Ascending aorta (tissue), 2 donors: ENCODE measurements around the gene TTLL1. TPM values are rescaled to one million over a fixed set of nuclear protein-coding genes. Genes with fewer than 3 reads are reported as not detected.
A peak's percentile ranks its signal among the peaks of the same experiment; 100 is the strongest.
"Not testable (repeated sequence)": the region's sequence is repeated elsewhere in the genome, so short reads cannot be mapped to it uniquely, and the experiment has no call there.

Source experiments
- DNase-seq, 2 donors: peaks; one replicate each; pipeline ENCODE4 v3.0.0-alpha.2; 2019; ENCODE audit warnings: low spot score in 2 of 2
- H3K27ac ChIP-seq, 2 donors: fragments of 200-600 bp; sonication (generic); one replicate each; pipeline ENCODE4 v1.5.1; 2016 to 2017; ENCODE audit warnings: mild to moderate bottlenecking in 1 of 2
- H3K27me3 ChIP-seq: fragments of 200-600 bp; sonication (generic); one replicate; pipeline ENCODE4 v1.5.1; 2017
- H3K36me3 ChIP-seq, 2 donors: fragments of 200-600 bp; sonication (generic); one replicate each; pipeline ENCODE4 v1.5.1; 2016
- H3K4me1 ChIP-seq, 2 donors: fragments of 200-600 bp; sonication (generic); one replicate each; pipeline ENCODE4 v1.5.1; 2016 to 2017; ENCODE audit warnings: mild to moderate bottlenecking in 1 of 2
- H3K4me3 ChIP-seq, 2 donors: fragments of 200-600 bp; sonication (generic); one replicate each; pipeline ENCODE4 v1.5.1; 2016 to 2017; ENCODE audit warnings: mild to moderate bottlenecking in 1 of 2
- H3K9me3 ChIP-seq, 2 donors: fragments of 200-600 bp; sonication (generic); one replicate each; pipeline ENCODE4 v1.5.1; 2016
- intact Hi-C: fragments of 100-400 bp; cut with DNase I; formaldehyde crosslinking; loops from one replicate; pipeline ENCODE4 v1.15.1; 2023
- total RNA-seq: library from RNA; depleted of rRNA; stranded (reverse); fragments of >200 nt; gene quantifications from one replicate; pipeline ENCODE4 v1.1.0, GENCODE V29; 2016
- TF ChIP-seq, protein P1 (sequence below), 3 experiments: fragments of 200-600 bp in 2 of 3; fragments of 450-650 bp in 1 of 3; sonication (generic) in 2 of 3; IDR thresholded peaks; one replicate each; pipeline ENCODE4 v1.5.1; 2016 to 2019; ENCODE audit warnings: antibody characterized with exemption in 3 of 3, mild to moderate bottlenecking in 1 of 3, moderate library complexity in 1 of 3

Gene TTLL1
- total RNA-seq, 1 donor from 2014 or later: 0.21 TPM

DNA sequence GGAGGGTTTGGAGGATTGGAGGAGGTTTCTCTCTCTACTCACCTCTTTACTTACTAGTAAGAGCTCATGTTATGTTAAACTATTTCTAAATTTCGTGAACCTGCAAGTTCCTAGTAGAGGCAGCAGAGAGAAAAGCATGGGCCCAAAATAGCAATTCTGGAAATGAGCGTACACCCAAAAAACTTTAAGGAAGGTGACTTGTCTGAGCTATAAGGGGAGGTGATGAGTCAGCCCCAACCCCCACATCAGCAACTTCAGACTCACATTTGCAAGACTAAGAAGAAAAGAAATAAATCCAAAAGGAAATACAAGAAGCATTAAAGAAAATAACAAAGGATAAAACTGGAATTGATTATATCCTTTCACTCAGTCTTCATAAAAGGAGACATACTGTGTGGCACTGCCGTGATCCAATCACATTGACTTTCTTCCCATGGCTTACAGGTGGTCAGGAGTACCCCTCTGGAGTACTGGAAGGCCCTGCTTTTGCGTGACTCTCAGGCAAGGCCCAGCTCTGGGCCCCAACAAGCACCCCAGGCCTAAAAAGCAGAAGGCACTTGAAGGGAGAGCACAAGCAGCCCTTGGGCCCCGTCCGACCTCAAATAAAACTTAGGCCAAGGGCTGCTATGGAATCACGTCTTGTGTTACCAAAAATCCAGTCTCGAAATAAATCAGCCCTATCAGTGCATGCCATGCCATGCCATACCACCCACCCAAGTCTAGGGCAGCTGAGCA, 88.6 kb downstream of the TTLL1 start:
- TF ChIP-seq, protein P1, sequence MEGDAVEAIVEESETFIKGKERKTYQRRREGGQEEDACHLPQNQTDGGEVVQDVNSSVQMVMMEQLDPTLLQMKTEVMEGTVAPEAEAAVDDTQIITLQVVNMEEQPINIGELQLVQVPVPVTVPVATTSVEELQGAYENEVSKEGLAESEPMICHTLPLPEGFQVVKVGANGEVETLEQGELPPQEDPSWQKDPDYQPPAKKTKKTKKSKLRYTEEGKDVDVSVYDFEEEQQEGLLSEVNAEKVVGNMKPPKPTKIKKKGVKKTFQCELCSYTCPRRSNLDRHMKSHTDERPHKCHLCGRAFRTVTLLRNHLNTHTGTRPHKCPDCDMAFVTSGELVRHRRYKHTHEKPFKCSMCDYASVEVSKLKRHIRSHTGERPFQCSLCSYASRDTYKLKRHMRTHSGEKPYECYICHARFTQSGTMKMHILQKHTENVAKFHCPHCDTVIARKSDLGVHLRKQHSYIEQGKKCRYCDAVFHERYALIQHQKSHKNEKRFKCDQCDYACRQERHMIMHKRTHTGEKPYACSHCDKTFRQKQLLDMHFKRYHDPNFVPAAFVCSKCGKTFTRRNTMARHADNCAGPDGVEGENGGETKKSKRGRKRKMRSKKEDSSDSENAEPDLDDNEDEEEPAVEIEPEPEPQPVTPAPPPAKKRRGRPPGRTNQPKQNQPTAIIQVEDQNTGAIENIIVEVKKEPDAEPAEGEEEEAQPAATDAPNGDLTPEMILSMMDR (IDR thresholded peaks at IDR 0.05): no peak
- Histone ChIP-seq H3K27ac (peak overlapping the region; percentile 93), H3K4me1 (peaks cover 42 to 86% of the 10 kb centered on the region in 2 donors), H3K27me3 (no peaks in the 10 kb centered on the region), H3K9me3 (no peaks in the 10 kb centered on the region), H3K4me3 (peak overlapping the region in 1 of 2 donors; percentile 3), H3K36me3 (no peaks in the 10 kb centered on the region)
- peak in 1 of 2 donors; percentile 76 for DNase-seq
- intact Hi-C loops: no loop called here

DNA sequence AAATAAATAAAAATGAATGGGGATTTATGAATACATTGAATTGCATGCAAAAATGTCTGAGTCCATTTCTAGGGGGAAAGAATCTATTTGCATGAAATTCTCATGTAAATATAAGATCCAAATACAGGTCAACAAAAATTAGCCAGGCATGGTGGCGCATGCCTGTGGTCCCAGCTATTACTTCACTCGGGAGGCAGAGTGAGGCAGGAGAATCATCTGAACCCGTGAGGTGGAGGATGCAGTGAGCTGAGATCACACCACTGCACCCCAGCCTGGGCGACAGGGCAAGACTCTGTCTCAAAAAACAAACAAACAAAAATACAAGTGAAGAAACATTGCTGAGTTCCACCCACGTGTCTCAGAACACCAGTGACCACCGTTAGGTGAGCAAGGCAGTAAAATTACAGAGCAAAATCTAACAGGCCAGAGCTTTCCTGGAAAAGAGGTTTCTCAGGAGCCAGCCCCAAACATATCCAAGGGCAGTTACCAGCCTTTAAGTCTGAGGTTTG, 91.6 kb downstream of the TTLL1 start:
- Histone ChIP-seq H3K9me3 (no peaks in the 10 kb centered on the region), H3K4me3 (no peak overlapping the region), H3K4me1 (peaks cover 48 to 91% of the 10 kb centered on the region in 2 donors), H3K27ac (peak overlapping the region; percentile 93), H3K27me3 (no peaks in the 10 kb centered on the region), H3K36me3 (no peaks in the 10 kb centered on the region)
- TF ChIP-seq, protein P1 (IDR thresholded peaks at IDR 0.05): no peak
- peak in 1 of 2 donors; percentile 22 for DNase-seq
- intact Hi-C loops: loop anchor here (10.0 kb wide), 1 partner anchor 353 kb away; the partner anchor contains the start of genes ATP5MGL and CYB5R3

DNA sequence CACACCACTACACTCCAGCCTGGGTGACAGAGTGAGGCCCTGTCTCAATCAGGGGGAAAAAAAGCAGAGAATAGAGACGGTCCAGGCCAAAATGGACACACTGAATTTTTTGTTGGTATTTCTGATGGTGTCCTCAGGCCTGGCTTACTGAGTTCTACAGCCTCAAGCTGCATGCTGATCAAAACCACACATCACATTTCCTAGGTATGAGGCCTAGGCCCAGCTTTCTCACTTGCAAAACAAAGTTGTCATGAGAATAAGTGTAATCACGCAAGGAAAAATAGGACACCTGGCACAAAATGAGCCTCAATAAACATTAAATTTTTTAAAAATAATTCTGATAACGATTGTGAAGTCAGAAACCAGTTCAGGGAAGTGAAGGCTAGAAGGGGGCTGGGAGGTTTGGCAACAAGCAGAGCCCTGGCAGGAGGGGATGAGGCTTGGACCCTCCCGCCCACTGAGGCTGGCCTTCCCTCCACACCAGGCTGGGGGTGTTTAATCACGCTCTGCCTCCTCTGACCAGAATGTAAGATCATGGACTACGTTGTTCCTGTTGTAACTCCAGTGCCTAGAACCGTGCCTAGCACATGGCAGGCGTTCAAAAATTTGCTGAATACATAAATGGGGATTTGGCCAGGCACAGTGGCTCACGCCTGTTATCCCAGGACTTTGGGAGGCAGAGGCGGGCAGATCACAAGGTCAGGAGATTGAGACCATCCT, 92.4 kb downstream of the TTLL1 start:
- Histone ChIP-seq H3K27ac (peak overlapping the region; percentile 93), H3K27me3 (no peaks in the 10 kb centered on the region), H3K9me3 (no peaks in the 10 kb centered on the region), H3K4me1 (peaks cover 45 to 89% of the 10 kb centered on the region in 2 donors), H3K4me3 (peak overlapping the region in 1 of 2 donors; percentile 6), H3K36me3 (peaks cover 0 to 3% of the 10 kb centered on the region in 2 donors)
- intact Hi-C loops: loop anchor here (10.0 kb wide), 1 partner anchor 352 kb away; the partner anchor contains the start of genes ATP5MGL and CYB5R3
- TF ChIP-seq, protein P1 (IDR thresholded peaks at IDR 0.05): no peak
- DNase-seq: peak in 1 of 2 donors; percentile 83

DNA sequence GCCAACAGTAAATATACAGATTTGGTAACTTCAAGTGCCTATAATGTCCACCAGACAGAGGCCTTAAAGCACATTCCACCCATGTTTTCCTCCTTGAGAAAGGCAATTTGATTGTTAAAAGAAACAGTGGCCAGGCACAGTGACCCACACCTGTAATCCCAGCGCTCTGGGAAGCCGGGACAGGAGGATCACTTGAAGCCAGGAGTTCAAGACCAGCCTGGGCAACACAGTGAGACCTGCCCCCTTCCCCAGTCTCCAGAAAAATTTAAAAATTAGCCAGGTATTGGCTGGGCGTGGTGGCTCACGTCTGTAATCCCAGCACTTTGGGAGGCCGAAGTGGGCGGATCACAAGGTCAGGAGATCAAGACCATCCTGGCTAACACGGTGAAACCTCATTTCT, 93.5 kb downstream of the TTLL1 start:
- H3K27me3 ChIP-seq, H3K36me3 ChIP-seq, H3K9me3 ChIP-seq: not testable (repeated sequence)
- H3K4me3 ChIP-seq: peak overlapping the region in 1 of 2 donors; percentile 64
- peak in 1 of 2 donors; percentile 58 for DNase-seq
- H3K4me1 ChIP-seq: peaks cover 37 to 86% of the 10 kb centered on the region in 2 donors
- H3K27ac ChIP-seq: peak overlapping the region; percentile 93
- intact Hi-C loops: loop anchor here (2.0 to 10.0 kb wide), 2 partner anchors 19 to 351 kb away; partner anchors contain the start of genes ATP5MGL, CYB5R3 and PACSIN2

DNA sequence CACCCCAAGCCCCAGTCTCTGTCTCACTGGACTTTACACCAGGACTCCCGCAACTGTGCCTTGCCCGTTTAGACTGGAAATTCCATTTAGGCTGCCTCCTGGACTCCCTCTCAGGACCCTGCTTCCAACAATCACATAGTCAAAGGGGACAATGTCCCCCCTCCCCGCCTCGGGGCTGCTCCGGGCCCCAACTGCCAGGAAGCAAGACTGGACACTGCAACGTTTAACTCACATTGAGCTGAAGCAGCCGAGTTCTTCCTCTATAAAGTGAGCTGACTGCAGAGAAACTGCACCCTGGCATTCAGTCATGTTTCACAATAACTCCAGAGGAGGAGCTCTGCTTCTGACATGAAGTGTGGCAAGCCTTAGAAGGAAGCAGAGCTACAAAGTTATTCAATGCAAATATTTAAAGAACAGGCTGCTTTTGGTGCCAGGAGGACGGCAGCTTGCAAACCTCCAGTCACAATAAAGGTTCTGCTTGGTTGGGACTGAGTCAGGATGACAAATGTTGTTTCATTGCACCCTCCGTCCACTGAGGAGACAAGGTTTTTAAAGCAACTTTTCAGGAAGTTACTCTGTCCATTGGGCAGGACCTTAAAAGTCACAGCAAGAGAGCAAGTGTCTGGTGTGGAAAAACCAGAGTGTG, 94.2 kb downstream of the TTLL1 start:
- H3K9me3 ChIP-seq: no peaks in the 10 kb centered on the region
- H3K27ac ChIP-seq: peak overlapping the region; percentile 93
- no peaks in the 10 kb centered on the region for H3K27me3 ChIP-seq
- DNase-seq: peak in 1 of 2 donors; percentile 92
- peak overlapping the region; percentile 51 to 64 for H3K4me3 ChIP-seq
- intact Hi-C loops: loop anchor here (2.0 to 10.0 kb wide), 3 partner anchors 20 to 350 kb away; partner anchors contain the start of genes ATP5MGL, CYB5R3 and PACSIN2
- TF ChIP-seq, protein P1 (IDR thresholded peaks at IDR 0.05): no peak
- peaks cover 38 to 86% of the 10 kb centered on the region in 2 donors for H3K4me1 ChIP-seq
- peaks cover 0 to 3% of the 10 kb centered on the region in 2 donors for H3K36me3 ChIP-seq
